Activated T-cell treated with anti-CD3 and anti-CD28 coated beads, Interleukin-2, amount 50 U/mL, for 4 hours (primary cell): ENCODE data around the gene SKA1. TPM values are rescaled to one million over a fixed set of nuclear protein-coding genes. Genes with fewer than 3 reads are reported as not detected.
"Not testable (repeated sequence)": the region's sequence is repeated elsewhere in the genome, so short reads cannot be mapped to it uniquely, and the experiment has no call there.

ENCODE experiments used
- ATAC-seq, 2 donors: fragments of 200-7000 bp; cut with Tn5 transposase; one replicate each; pipeline ENCODE4 v1.10.0; 2021
- DNase-seq: peaks from one replicate; pipeline ENCODE4 v3.0.0-alpha.2; 2020
- H3K27me3 Mint-ChIP-seq: one replicate; pipeline ENCODE4 v1.8.0; 2021; ENCODE audit warnings: low read depth, mixed read lengths
- H3K36me3 Mint-ChIP-seq: one replicate; pipeline ENCODE4 v1.8.0; 2022; ENCODE audit warnings: mixed read lengths; ENCODE audit not compliant: insufficient read depth
- H3K4me1 Mint-ChIP-seq: one replicate; pipeline ENCODE4 v1.8.0; 2021; ENCODE audit warnings: low read depth, mixed read lengths
- H3K4me3 Mint-ChIP-seq: one replicate; pipeline ENCODE4 v1.8.0; 2021; ENCODE audit warnings: mild to moderate bottlenecking, moderate library complexity, mixed read lengths
- H3K9me3 Mint-ChIP-seq: one replicate; pipeline ENCODE4 v1.8.0; 2021; ENCODE audit warnings: mixed read lengths
- total RNA-seq, 3 donors: library from RNA; stranded (reverse); gene quantifications; one replicate each; pipeline ENCODE4 v1.2.1, GENCODE V29; 2021

Gene SKA1
- total RNA-seq, 3 donors from 2014 or later, result 3.3 to 5.4 (median 3.9) TPM

GRCh38 chr18:50429207-50429948 is 54.5 kb downstream of the SKA1 start:
- Mint-ChIP-seq H3K4me1 (no peaks in the 10 kb centered on the region), H3K9me3 (peaks cover 8% of the 10 kb centered on the region), H3K27me3 (peaks cover 8% of the 10 kb centered on the region), H3K4me3 (no peak overlapping the region), H3K36me3 (no peaks in the 10 kb centered on the region)
- ATAC-seq (no peak), DNase-seq (no peak)

- DNase-seq (no peak), ATAC-seq (no peak)
- Mint-ChIP-seq H3K4me3 (no peak overlapping the region), H3K36me3 (no peaks in the 10 kb centered on the region), H3K4me1 (no peaks in the 10 kb centered on the region), H3K9me3 (no peaks in the 10 kb centered on the region), H3K27me3 (peaks cover 8% of the 10 kb centered on the region)
Measured at GRCh38 chr18:50432915-50433314, 58.1 kb downstream of the SKA1 start.

GRCh38 chr18:50436742-50437141 is 61.9 kb downstream of the SKA1 start:
- H3K27me3 Mint-ChIP-seq, H3K4me1 Mint-ChIP-seq, H3K9me3 Mint-ChIP-seq, H3K36me3 Mint-ChIP-seq, DNase-seq, ATAC-seq, H3K4me3 Mint-ChIP-seq: not testable (repeated sequence)

- no peaks in the 10 kb centered on the region for H3K36me3 Mint-ChIP-seq
- H3K27me3 Mint-ChIP-seq, result no peaks in the 10 kb centered on the region
- DNase-seq (no peak), ATAC-seq (no peak)
- no peaks in the 10 kb centered on the region for H3K9me3 Mint-ChIP-seq
- H3K4me3 Mint-ChIP-seq, result no peak overlapping the region
- H3K4me1 Mint-ChIP-seq, result no peaks in the 10 kb centered on the region
Measured at GRCh38 chr18:50439460-50440015, 64.7 kb downstream of the SKA1 start.

GRCh38 chr18:50441016-50441415 is 66.2 kb downstream of the SKA1 start:
- no peaks in the 10 kb centered on the region for H3K27me3 Mint-ChIP-seq
- DNase-seq (no peak), ATAC-seq (no peak)
- H3K4me1 Mint-ChIP-seq, result no peaks in the 10 kb centered on the region
- no peak overlapping the region for H3K4me3 Mint-ChIP-seq
- peaks cover 7% of the 10 kb centered on the region for H3K9me3 Mint-ChIP-seq
- H3K36me3 Mint-ChIP-seq, result no peaks in the 10 kb centered on the region

GRCh38 chr18:50441501-50441900 is 66.7 kb downstream of the SKA1 start:
- Mint-ChIP-seq H3K36me3 (no peaks in the 10 kb centered on the region), H3K9me3 (peaks cover 7% of the 10 kb centered on the region), H3K4me1 (no peaks in the 10 kb centered on the region), H3K4me3 (no peak overlapping the region), H3K27me3 (no peaks in the 10 kb centered on the region)
- ATAC-seq (no peak), DNase-seq (no peak)

Other genes with a start within 250 kb of the SKA1 start
- under 1 TPM; 0.13 to 0.14 (median 0.13) TPM for gene MYO5B, start 179.9 kb upstream of the SKA1 start, total RNA-seq
- gene CFAP53, start 108.6 kb upstream of the SKA1 start, total RNA-seq, result under 1 TPM; 0.14 to 0.40 (median 0.28) TPM
- 100 to 1,000 TPM; 103 to 113 (median 104) TPM for gene MBD1, start 93.5 kb upstream of the SKA1 start, total RNA-seq
- 100 to 1,000 TPM; 132 to 147 (median 145) TPM for gene CXXC1, start 87.4 kb upstream of the SKA1 start, total RNA-seq
- not detected for gene MAPK4, start 185.0 kb downstream of the SKA1 start, total RNA-seq